SK-MEL-5 (cell line): ENCODE data around the gene TMEM131. TPM values are rescaled to one million over a fixed set of nuclear protein-coding genes. Genes with fewer than 3 reads are reported as not detected.
"Not testable (repeated sequence)": the region's sequence is repeated elsewhere in the genome, so short reads cannot be mapped to it uniquely, and the experiment has no call there.

Experiments used
- DNase-seq: peaks from one replicate; pipeline ENCODE4 v3.0.0-alpha.2; 2016; ENCODE audit warnings: low read depth, low spot score
- in situ Hi-C: cut with HindIII; loops from 2 replicates; pipeline ENCODE4 v1.10.0; 2016; ENCODE audit warnings: low sequenced_read_pairs, high pct_unique_total_duplicates, low pct_unique_long_range_greater_than_20kb
- total RNA-seq: library from RNA; depleted of rRNA; stranded (reverse); fragments of >200 nt; shearing (Covaris generic); gene quantifications from 2 replicates; pipeline ENCODE4 v1.2.3, GENCODE V29; 2014

TMEM131 gene
- total RNA-seq, 1 experiment from 2014 or later, result 11.6 TPM

- DNase-seq, result no peak
- in situ Hi-C loops, result no loop called here
These were observed 87.5 kb downstream of the TMEM131 start for GRCh38 chr2:97908208-97908676.

GRCh38 chr2:97907369-97908100 lies 88.2 kb downstream of the TMEM131 start:
- no peak for DNase-seq
- in situ Hi-C loops, result no loop called here

GRCh38 chr2:97906307-97906706 lies 89.4 kb downstream of the TMEM131 start:
- no peak for DNase-seq
- in situ Hi-C loops, result no loop called here

GRCh38 chr2:97905294-97905693 lies 90.5 kb downstream of the TMEM131 start:
- no peak for DNase-seq
- in situ Hi-C loops, result no loop called here

GRCh38 chr2:97901862-97902261 lies 93.9 kb downstream of the TMEM131 start:
- no peak for DNase-seq
- in situ Hi-C loops, result no loop called here

GRCh38 chr2:97900806-97901205 lies 94.9 kb downstream of the TMEM131 start:
- in situ Hi-C loops, result no loop called here
- DNase-seq, result no peak

GRCh38 chr2:97893042-97893441 lies 102.7 kb downstream of the TMEM131 start:
- DNase-seq, in situ Hi-C loops: not testable (repeated sequence)

- in situ Hi-C loops, result no loop called here
These were observed 104.1 kb downstream of the TMEM131 start for GRCh38 chr2:97891611-97892010.

GRCh38 chr2:97889156-97889555 lies 106.6 kb downstream of the TMEM131 start:
- DNase-seq, result no peak
- in situ Hi-C loops, result no loop called here

More at GRCh38 chr2:97891611-97892010, 104.1 kb downstream of the TMEM131 start:
- DNase-seq, result no peak

GRCh38 chr2:97885841-97886240 lies 109.9 kb downstream of the TMEM131 start:
- in situ Hi-C loops, result no loop called here
- DNase-seq, result no peak

GRCh38 chr2:97880334-97880733 lies 115.4 kb downstream of the TMEM131 start:
- in situ Hi-C loops, result no loop called here
- no peak for DNase-seq

- no peak for DNase-seq
- in situ Hi-C loops, result no loop called here
These were observed 116.9 kb downstream of the TMEM131 start for GRCh38 chr2:97878865-97879264.

- DNase-seq, in situ Hi-C loops: not testable (repeated sequence)
These were observed 117.4 kb downstream of the TMEM131 start for GRCh38 chr2:97878317-97878716.

- in situ Hi-C loops, result no loop called here
- no peak for DNase-seq
These were observed 124.5 kb downstream of the TMEM131 start for GRCh38 chr2:97871096-97871780.

GRCh38 chr2:97870396-97870843 lies 125.3 kb downstream of the TMEM131 start:
- DNase-seq, result peak; percentile 89
- in situ Hi-C loops, result no loop called here

- in situ Hi-C loops, result no loop called here
- DNase-seq, result no peak
These were observed 125.9 kb downstream of the TMEM131 start for GRCh38 chr2:97869722-97870346.

- DNase-seq, result peak; percentile 97
- in situ Hi-C loops, result no loop called here
These were observed 126.6 kb downstream of the TMEM131 start for GRCh38 chr2:97868986-97869721.

GRCh38 chr2:97863829-97864228 lies 131.9 kb downstream of the TMEM131 start:
- no peak for DNase-seq
- in situ Hi-C loops, result no loop called here
